Fibroblast of gingiva (primary cell): ENCODE measurements around the gene CIAO3.

Experiments
- DNase-seq: peaks from one replicate; pipeline ENCODE4 v3.0.0-alpha.2; 2011; ENCODE audit warnings: low read depth

The CIAO3 gene

GRCh38 chr16:775236-775796 lies 34.5 kb upstream of the CIAO3 start:
- no peak for DNase-seq

DNA sequence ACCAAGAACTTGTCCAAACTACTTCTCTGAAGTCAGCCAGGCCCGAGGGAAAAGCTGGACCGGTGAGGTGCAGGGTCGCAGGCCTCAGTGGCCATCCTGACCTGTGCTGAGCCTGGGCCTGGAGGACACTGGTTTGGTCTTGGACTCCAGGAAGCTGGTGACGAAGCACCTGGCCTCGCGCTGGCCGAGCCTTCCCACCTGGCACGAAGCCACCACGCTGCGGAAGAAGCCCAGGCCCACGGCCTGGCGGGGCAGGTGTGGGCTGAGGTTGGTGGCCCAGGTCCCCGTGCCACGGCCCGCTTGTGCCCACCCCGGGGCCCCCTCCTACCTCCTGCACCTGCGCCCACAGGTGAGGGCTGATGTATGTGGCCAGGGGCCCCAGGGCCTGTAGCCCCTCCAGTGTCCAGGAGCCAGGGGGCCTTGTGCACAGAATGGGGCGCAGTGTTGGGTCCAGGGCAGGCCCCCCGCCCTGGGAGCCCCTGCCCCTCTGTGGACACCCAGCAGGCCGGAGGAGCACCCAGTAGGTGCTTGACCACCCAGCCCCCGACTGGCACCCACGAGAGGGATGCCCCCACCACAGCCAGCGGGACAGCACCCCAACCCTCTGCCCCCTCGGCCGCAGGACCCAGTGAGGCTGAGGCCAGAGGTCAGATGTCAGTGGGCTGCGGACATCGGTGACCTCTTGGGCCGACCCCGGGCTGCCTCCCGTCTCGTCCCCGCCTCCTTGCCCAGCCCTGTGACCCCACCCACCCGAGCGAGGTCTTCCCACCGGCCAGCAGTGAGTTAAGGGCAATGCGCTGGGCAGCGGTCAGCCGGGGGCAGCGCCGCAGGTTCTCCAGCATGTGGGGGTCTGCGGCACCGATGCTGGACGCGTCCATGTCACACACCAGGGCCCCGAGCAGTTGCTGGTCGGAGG lies 33.5 kb upstream of the CIAO3 start:
- DNase-seq, result no peak

DNA sequence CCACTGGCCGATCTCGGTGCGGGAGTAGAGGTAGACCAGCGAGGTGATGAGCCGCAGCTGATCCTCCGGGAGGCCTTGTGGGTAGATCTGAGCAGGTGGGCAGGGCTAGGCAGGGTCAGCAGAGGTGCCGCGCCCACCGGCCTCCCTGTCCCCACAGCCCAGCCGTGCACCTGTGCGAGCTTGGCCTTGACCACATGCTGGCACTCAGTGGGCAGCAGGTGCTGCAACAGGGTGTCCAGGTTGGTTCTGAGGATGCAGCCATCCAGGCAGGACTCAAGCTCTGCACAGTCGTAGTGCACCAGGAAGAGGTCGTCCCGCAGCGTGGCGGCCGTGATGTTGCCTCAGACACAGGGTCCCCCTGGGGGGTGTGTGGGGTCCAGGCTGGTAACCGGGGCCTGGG lies 32.2 kb upstream of the CIAO3 start:
- no peak for DNase-seq

GRCh38 chr16:770411-770810 lies 29.6 kb upstream of the CIAO3 start:
- DNase-seq, result no peak

GRCh38 chr16:769934-770333 lies 29.1 kb upstream of the CIAO3 start:
- DNase-seq, result no peak

GRCh38 chr16:769184-769784 lies 28.5 kb upstream of the CIAO3 start:
- no peak for DNase-seq

DNA sequence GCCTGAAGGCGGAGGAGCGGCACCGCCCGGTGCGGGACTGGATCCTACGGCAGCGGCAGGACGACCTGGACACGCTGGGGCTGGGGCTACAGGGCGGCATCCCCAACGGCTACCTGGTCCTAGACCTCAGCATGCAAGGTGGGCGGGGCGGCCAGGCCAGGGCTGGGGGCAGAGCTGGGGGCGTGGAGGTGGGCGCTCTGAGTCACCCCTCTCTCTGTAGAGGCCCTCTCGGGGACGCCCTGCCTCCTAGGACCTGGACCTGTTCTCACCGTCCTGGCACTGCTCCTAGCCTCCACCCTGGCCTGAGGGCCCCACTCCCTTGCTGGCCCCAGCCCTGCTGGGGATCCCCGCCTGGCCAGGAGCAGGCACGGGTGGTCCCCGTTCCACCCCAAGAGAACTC lies 27.6 kb upstream of the CIAO3 start:
- DNase-seq, result no peak

GRCh38 chr16:767743-768235 lies 27.0 kb upstream of the CIAO3 start:
- no peak for DNase-seq

DNA sequence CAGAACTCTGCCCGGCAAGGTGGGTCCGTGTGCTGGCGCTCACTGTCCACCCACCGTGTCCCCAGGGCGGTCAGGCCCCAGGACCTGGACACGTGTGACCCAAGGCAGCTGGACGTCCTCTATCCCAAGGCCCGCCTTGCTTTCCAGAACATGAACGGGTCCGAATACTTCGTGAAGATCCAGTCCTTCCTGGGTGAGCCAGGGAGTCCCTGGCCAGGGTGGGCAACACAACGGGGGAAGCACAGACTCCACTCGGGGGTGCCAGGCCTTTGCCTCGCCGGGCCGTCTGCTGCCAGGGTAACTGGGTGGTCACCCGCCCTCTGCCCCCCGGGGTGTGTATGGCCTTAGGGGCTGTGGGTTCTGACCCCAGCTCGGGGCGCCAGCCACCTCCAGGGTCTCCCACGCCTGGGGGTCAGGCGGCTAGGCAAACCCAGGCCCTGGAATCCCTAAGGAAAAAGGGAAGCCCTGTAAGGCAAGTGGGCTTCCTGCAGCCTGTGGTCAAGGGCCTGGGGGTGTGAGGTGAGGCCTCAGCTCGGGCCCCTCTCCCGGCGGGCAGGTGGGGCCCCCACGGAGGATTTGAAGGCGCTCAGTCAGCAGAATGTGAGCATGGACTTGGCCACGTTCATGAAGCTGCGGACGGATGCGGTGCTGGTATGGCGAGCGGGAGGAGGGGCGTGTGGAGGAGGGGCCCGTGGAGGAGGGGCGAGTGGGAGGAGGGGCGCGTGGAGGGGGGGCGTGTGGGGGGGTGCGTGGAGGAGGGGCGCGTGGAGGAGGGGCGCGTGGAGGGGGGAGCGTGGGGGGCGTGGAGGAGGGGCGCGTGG lies 26.2 kb upstream of the CIAO3 start:
- DNase-seq, result no peak

DNA sequence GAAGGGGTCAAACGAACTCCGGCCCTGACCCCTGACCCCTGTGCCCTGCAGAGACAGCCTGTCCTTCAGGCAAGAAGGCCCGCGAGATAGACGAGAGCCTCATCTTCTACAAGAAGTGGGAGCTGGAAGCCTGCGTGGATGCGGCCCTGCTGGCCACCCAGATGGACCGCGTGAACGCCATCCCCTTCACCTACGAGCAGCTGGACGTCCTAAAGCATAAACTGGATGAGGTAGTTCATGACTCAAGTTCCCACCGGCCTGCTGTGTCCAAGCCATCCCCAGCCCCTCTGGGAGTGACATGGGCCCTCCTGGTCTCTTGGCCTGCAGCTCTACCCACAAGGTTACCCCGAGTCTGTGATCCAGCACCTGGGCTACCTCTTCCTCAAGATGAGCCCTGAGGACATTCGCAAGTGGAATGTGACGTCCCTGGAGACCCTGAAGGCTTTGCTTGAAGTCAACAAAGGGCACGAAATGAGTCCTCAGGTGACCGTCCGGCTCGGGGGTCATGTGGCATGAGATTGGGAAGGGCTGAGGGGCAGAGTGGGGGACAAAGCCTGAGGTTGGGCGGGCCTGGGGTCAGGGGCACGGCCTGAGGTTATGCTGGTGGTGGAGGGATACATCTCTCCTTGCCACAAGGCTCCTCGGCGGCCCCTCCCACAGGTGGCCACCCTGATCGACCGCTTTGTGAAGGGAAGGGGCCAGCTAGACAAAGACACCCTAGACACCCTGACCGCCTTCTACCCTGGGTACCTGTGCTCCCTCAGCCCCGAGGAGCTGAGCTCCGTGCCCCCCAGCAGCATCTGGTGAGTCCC lies 25.4 kb upstream of the CIAO3 start:
- DNase-seq, result no peak

- no peak for DNase-seq
Observed at GRCh38 chr16:765488-765865, 24.7 kb upstream of the CIAO3 start.

- DNase-seq, result no peak
Observed at GRCh38 chr16:764848-765487, 24.2 kb upstream of the CIAO3 start.

DNA sequence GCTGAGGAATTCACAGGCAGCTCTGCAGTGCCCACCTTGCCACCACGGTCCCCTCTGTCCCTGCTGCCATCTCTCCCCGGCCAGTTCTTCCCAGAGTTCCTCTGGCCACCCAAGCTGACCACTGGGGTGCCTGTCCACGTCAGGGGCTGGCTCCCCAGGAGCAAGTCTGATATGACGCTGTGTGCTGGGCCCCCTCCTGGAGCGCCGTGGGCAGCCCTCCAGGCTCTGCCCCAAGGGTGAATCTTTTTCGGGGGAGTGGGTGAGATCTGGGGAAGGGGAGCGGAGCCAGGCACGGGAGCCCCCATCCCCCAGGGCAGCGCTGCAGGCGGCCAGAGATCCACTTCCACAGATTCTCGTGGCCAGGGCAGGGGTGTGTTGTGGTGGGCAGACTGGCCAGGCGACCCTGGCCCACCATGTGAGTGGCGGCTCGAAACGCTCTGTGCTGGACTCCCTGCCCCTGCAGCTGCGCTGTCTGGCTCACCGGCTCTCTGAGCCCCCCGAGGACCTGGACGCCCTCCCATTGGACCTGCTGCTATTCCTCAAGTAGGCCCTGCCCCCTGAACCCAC lies 23.5 kb upstream of the CIAO3 start:
- DNase-seq, result no peak

GRCh38 chr16:763369-764183 lies 22.8 kb upstream of the CIAO3 start:
- DNase-seq, result no peak

GRCh38 chr16:762595-763268 lies 21.9 kb upstream of the CIAO3 start:
- DNase-seq, result no peak

GRCh38 chr16:761625-762513 lies 21.1 kb upstream of the CIAO3 start:
- DNase-seq, result no peak

- no peak for DNase-seq
Observed at GRCh38 chr16:760545-761343, 19.9 kb upstream of the CIAO3 start, which contains the start of gene MSLN. Gene MSLN (plus strand): TSS chr16:760734. CDS start chr16:762681, 1,947 bp downstream.
